CD4-positive, alpha-beta T cell treated with Interleukin-6 for 4 hours (primary cell): ENCODE measurements around the gene PLEKHA8.

Source experiments
- DNase-seq: peaks from one replicate; pipeline ENCODE4 v3.0.0-alpha.2; 2020; ENCODE audit warnings: mixed read lengths

PLEKHA8 gene

GRCh38 chr7:30026229-30027064 is 1.8 kb upstream of the PLEKHA8 start, which contains the start of gene FKBP14:
Gene FKBP14, minus strand, starts transcription at chr7:30026702. Its CDS starts 194 bp downstream, at chr7:30026508.
- peak; percentile 92 for DNase-seq

DNA sequence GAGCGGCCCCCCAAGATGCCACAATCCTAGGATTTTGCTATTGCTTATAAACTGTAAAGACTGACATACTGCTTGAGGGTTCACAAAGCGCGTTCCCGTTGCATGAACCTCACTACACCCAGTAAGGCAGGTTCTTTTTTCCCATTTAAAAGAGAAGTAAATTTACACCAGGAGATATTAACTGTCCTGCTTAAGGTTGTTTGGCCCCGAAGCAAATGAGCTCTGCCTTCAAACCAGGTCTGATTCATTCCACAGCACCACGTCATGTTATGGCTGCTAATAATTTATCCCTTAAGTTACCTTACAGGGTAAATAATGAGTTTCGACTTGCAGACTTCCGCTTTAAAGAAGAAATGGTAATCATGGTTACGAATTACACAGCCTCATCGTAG is 1.2 kb upstream of the PLEKHA8 start:
- peak; percentile 49 for DNase-seq

- DNase-seq = no peak
Observed at GRCh38 chr7:30027740-30028215, 434 bp upstream of the PLEKHA8 start.

DNA sequence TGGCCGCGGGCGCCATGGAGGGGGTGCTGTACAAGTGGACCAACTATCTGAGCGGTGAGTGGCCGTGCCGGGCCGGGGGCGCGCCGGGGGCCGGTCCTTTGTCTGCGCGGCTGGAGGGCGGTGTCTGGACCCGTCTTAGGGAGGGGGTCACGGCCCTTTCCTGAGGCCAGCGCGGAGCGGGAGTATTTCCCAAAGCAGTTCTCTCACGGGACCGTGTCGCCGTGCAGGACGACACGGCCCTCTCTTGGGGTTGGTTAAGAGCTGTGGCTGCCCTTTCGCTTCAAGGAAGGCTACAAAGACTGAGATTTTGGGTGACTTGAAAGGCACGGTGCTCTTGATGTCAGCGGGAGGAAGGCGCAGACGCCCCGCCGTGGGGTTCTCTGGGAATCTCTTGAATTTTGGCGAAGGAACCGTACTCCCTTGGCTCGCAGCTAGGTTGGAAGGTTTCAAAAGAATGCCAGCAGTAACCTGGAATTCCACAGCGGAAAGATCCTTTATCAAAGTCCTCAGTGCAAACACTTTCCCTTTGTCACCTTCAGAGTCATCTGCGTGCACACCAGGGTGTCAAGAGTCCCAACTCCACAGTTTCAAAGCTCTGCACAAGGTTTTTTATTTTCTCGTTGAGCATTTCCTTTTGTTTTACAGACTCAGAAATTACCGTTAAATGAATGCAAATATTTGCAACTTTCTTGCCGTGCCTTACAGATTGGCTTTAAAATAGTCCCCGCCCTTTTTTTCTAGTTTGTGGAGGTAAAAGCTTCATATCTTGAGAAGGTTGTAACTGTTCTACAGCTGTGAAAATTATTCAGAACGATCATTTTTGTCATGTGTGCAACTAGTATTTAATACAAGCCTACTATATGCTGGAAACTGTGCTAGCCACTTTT is 780 bp downstream of the PLEKHA8 start:
- peak; percentile 33 for DNase-seq

- DNase-seq = peak; percentile 28
Observed at GRCh38 chr7:30029696-30030095, 1.5 kb downstream of the PLEKHA8 start.

DNA sequence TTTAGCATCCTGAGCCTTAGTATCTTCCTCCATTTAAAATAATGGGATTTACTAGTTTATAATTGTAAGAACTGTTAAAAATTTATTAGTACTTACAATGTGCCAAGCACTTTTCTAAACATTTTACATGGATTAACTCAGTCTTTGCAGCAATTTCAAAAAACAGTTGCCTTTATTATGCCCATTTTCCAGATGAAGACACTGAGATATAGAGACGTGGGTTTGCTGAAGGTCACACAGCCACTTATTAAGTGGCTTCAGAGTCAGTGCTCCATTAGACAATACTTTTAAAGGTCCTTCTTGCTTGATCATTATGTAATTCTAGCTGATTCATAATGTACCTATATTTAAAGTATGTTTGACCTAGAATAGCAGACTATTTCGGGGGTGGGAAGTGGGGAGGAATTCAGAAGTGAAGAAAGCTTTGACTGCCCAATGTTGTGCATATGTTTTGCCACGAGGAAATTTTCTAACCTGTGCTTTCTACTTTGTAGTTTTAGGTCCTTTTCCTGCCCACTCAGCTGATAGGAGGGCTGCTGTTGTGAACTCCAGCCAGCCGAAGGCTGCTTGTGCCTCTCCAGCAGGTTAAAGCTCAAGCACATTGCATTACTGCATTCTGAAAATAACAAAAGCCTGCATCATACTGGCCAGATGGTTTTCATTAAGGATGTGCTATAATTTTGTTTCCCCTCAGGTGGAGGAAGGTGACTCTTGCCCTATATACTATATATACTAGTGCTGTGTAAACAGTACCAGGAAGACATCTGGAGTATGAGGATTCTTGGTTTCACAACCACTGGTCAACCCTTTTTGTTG is 4.3 kb downstream of the PLEKHA8 start:
- no peak for DNase-seq

- no peak for DNase-seq
Observed at GRCh38 chr7:30034501-30034900, 6.3 kb downstream of the PLEKHA8 start.

DNA sequence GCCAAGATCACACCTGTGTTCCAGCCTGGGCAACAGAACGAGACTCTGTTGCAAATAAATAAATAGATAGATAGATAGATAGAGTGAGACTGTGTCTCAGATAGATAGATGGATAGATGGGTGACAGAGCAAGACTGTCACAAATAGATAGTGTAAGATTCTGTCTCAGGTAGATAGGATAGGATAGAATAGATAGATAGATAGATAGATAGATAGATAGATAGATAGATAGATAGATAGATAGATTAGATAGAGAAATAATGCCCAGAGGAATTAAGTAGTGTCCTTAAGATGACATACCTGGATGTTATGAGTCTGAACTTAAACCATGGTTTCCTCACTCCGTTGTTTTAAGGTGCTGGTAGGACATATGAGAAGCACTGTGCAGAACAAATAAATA is 8.0 kb downstream of the PLEKHA8 start:
- DNase-seq = no peak

DNA sequence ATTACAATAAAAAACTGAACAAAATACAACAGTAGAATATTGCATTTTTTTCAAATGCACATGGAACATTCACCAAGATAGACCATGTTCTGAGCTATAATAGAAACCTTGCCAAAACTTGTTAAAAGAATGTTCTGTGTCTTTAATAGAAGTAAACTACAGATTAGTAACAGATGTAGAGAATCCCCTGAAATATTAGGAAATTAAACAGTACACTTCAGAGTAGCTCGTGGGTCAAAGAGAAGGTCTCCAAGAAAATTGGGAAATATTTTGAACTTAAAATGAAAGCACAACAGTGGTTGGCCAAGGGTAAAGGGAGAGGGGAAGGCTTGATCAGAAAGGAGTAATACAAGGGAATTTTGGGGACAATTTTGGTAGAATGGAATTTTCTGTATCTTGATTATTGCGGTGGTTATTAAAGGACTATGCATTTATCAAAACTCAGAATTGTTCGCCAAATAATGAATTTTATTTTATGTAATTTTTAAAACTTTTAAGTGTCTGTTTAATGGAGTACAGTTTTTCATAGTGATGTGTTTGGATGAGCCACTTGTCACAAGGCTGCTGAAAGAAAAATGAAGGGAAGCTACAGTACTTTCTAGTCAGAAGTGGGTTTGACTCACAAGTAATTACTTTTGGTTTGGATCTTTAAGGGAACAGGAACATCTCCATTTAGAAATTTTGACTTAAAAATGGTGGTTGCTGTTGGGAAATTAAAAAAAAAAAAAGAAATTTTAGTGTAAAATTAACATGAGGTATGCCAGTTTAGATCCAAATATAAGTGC is 10.2 kb downstream of the PLEKHA8 start:
- no peak for DNase-seq

DNA sequence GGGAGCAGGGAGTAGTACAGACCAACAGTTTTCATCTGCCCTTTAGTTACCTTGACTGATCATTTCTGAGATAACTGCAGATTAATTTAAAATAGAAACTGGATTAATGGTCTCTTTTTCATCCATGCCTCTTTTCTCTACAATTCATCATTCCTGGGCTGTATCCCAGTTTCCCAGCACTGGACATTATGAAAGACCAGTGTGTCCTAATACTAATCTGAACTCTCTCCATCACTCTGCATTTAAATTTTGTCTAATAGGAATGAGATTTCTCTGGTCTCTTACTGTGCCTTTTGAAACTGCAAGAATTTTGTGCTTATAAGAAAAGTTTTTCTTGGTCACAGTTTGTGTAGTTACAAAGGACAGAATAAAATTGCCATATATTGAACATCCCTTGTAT is 12.7 kb downstream of the PLEKHA8 start:
- no peak for DNase-seq

DNA sequence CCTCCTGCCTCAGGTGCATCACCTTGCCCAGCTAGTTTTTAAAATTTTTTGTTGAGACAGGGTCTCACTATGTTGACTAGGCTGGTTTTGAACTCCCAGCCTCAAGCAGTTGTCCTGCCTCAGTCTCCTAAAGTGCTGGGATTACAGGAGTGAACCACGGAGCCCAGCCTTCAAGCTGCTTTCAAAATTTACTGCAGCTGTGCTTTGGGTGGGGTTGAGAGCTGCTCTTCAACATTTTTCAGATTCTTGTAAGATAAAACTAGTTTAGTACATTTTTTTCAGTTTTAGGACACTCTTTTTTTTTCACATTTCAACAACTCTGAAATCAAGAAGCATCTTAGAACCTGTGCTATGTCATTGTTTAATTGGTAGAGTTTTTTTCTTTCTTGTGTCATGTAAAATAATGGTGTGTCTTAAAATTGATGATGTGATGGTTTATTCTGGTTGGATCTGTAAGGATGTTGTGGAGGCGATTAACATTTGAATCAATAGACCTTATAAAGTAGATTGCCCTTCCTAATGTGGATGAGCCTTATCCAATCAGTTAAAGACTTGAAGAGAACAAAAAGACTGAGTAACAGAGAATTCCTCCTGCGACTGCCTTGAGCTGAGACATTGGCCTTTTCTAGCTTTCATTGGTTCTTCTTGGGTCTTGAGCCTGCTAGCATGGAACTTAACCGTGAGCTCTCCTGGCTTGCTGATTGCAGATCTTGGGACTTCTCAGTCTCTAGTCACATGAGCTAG is 13.5 kb downstream of the PLEKHA8 start:
- no peak for DNase-seq

GRCh38 chr7:30046127-30046770 is 18.0 kb downstream of the PLEKHA8 start:
- DNase-seq = no peak

GRCh38 chr7:30047124-30047523 is 18.9 kb downstream of the PLEKHA8 start:
- no peak for DNase-seq

GRCh38 chr7:30048582-30048981 is 20.4 kb downstream of the PLEKHA8 start:
- no peak for DNase-seq

DNA sequence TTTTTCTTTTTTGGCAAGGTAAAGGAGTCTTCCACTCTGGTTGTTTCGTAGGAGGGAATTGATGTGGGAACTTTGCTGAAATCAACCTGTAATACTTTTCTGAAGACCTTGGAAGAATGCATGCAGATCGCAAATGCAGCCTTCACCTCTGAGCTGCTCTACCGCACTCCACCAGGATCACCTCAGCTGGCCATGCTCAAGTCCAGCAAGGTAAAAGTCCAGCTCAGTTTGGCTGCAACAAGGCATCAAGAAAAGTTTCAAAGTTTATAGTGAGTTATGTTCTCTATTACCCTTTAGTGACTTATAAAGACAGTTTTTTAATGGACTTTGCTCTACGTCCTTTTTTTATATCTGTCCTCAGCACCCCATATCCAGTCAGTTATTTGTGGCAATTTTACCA is 21.0 kb downstream of the PLEKHA8 start:
- no peak for DNase-seq

GRCh38 chr7:30053068-30053467 is 24.9 kb downstream of the PLEKHA8 start:
- DNase-seq = no peak

GRCh38 chr7:30057741-30058140 is 29.5 kb downstream of the PLEKHA8 start:
- no peak for DNase-seq

- peak; percentile 47 for DNase-seq
Observed at GRCh38 chr7:30061786-30062185, 33.6 kb downstream of the PLEKHA8 start.

- no peak for DNase-seq
Observed at GRCh38 chr7:30062587-30062986, 34.4 kb downstream of the PLEKHA8 start.

- DNase-seq = no peak
Observed at GRCh38 chr7:30065746-30066145, 37.5 kb downstream of the PLEKHA8 start.

DNA sequence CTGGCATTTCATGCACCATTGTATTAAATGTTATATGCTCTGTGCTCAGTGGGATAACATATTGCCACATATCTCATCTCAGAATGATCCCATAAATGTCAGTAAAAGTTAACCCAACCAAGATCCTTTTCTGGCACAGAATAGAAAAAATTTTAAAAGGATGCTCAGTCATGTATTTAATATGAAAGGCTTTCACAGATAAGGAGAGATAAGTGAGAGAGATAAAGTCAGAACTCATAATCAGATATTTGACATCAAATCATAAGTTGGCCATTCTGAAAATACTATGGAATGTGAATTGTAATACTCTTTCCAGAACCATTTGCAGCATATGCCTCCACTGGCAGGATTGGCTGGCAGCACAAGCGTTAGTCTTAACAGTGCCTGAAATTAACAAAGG is 38.5 kb downstream of the PLEKHA8 start:
- no peak for DNase-seq
